HCT116 (cell line): ENCODE results near the gene ROBO1. TPM values are rescaled to one million over a fixed set of nuclear protein-coding genes. Genes with fewer than 3 reads are reported as not detected.

Experiments
- ATAC-seq: fragments of 200-7000 bp; cut with Tn5 transposase; 2 replicates; pipeline ENCODE4 v1.9.1; 2020; ENCODE audit warnings: mild to moderate bottlenecking, moderate library complexity
- BruUV-seq: library from RNA; stranded (reverse); fragments of 400-500 nt; replicated peaks from 2 replicates; lab custom pipeline; 2021; lab: Mats Ljungman, UMichigan
- CTCF ChIA-PET: fragments of 300-600 bp; sonication (Branson Sonifier 250); formaldehyde crosslinking; loops from one replicate; lab custom pipeline; 2021; ENCODE audit warnings: antibody characterized with exemption; lab: Charles Lee
- POLR2A ChIA-PET: fragments of 300-600, 350-600 bp; sonication (Branson Sonifier 250); formaldehyde crosslinking; loops from one replicate; lab custom pipeline; 2021; ENCODE audit warnings: antibody characterized with exemption; lab: Charles Lee
- RAD21 ChIA-PET, 2 experiments: fragments of 300-600 bp; sonication (Branson Sonifier 250); formaldehyde crosslinking; loops; one replicate each; lab custom pipeline; 2023; ENCODE audit warnings: low total read pairs in 2 of 2; ENCODE audit not compliant: uncharacterized antibody in 2 of 2, unreplicated experiment in 2 of 2, low non-redundant PET in 1 of 2; lab: Charles Lee
- DNase-seq: peaks from one replicate; pipeline ENCODE4 v3.0.0-alpha.2; 2010; ENCODE audit warnings: low read depth, low spot score
- H2AFZ ChIP-seq: fragments of 200-600 bp; shearing (Covaris generic), sonication (generic); 2 replicates; pipeline ENCODE4 v1.6.1; 2017; ENCODE audit warnings: low read depth, mixed run types, mixed read lengths, antibody characterized with exemption, low read length; ENCODE audit not compliant: poor library complexity, severe bottlenecking
- H3K27ac ChIP-seq: 2 replicates; pipeline ENCODE4 v1.5.1; 2012; ENCODE audit warnings: low read depth, low read length
- H3K27me3 ChIP-seq: fragments of 200-600 bp; sonication (generic); 2 replicates; pipeline ENCODE4 v1.6.1; 2016; ENCODE audit warnings: mixed run types, low read length, mixed read lengths; ENCODE audit not compliant: insufficient read depth
- H3K36me3 ChIP-seq, 2 experiments: fragments of 200-500 bp in 1 of 2; fragments of 200-600 bp in 1 of 2; sonication (Bioruptor generic) in 1 of 2; sonication (generic) in 1 of 2; 2 replicates each; pipeline versions ENCODE4 v1.5.1 to v1.6.1; 2014 to 2016; ENCODE audit warnings: low read length in 2 of 2, inconsistent platforms in 1 of 2, mixed read lengths in 1 of 2, mixed run types in 1 of 2; ENCODE audit not compliant: insufficient read depth in 2 of 2, control insufficient read depth in 1 of 2
- H3K4me1 ChIP-seq, 2 experiments: fragments of 200-600 bp in 1 of 2; sonication (generic) in 1 of 2; 2 replicates each; pipeline versions ENCODE4 v1.5.1 to v1.6.1; 2012 to 2017; ENCODE audit warnings: low read length in 2 of 2, inconsistent platforms in 1 of 2, mild to moderate bottlenecking in 1 of 2, mixed read lengths in 1 of 2, mixed run types in 1 of 2, moderate library complexity in 1 of 2; ENCODE audit not compliant: insufficient read depth in 2 of 2, control insufficient read depth in 1 of 2
- H3K4me2 ChIP-seq: fragments of 200-600 bp; sonication (generic); 2 replicates; pipeline ENCODE4 v1.6.1; 2017; ENCODE audit warnings: mixed run types, low read length, mixed read lengths
- H3K4me3 ChIP-seq, 2 experiments: fragments of 200-600 bp in 1 of 2; sonication (generic) in 1 of 2; replicated peaks in 1 of 2; 2 replicates each; pipeline ENCODE4 v1.5.1; 2011 to 2016; ENCODE audit warnings: low read length in 2 of 2, control low read depth in 1 of 2, low read depth in 1 of 2, mild to moderate bottlenecking in 1 of 2, mixed read lengths in 1 of 2, mixed run types in 1 of 2
- H3K79me2 ChIP-seq: fragments of 200-600 bp; sonication (generic); 2 replicates; pipeline ENCODE4 v1.6.1; 2017; ENCODE audit warnings: mild to moderate bottlenecking, mixed run types, low read length, moderate library complexity, mixed read lengths; ENCODE audit not compliant: insufficient read depth
- H3K9ac ChIP-seq: fragments of 200-600 bp; sonication (generic); 2 replicates; pipeline ENCODE4 v1.6.1; 2016; ENCODE audit warnings: low read length, mixed read lengths
- H3K9me2 ChIP-seq: fragments of 200-600 bp; sonication (generic), shearing (Covaris generic); 2 replicates; pipeline ENCODE4 v1.6.1; 2017; ENCODE audit warnings: mixed run types, mild to moderate bottlenecking, moderate library complexity; ENCODE audit not compliant: insufficient read depth
- H3K9me3 ChIP-seq, 2 experiments: fragments of 200-500 bp in 1 of 2; fragments of 200-600 bp in 1 of 2; sonication (Bioruptor generic) in 1 of 2; sonication (generic) in 1 of 2; 2 replicates each; pipeline ENCODE4 v1.6.1; 2014 to 2017; ENCODE audit warnings: low read length in 2 of 2, mixed read lengths in 2 of 2, inconsistent platforms in 1 of 2, low read depth in 1 of 2, mild to moderate bottlenecking in 1 of 2, mixed run types in 1 of 2, moderate library complexity in 1 of 2; ENCODE audit not compliant: control insufficient read depth in 1 of 2, insufficient read depth in 1 of 2
- H4K20me1 ChIP-seq: fragments of 200-600 bp; sonication (generic), shearing (Covaris generic); 2 replicates; pipeline ENCODE4 v1.6.1; 2017; ENCODE audit warnings: mixed run types, mild to moderate bottlenecking, moderate library complexity; ENCODE audit not compliant: insufficient read depth
- ATF3 ChIP-seq: IDR thresholded peaks from 2 replicates; pipeline ENCODE4 v1.6.1; 2012
- CBX3 ChIP-seq: IDR thresholded peaks from 2 replicates; pipeline ENCODE4 v1.6.1; 2012; ENCODE audit warnings: low read depth
- CEBPB ChIP-seq: IDR thresholded peaks from 2 replicates; pipeline ENCODE4 v1.6.1; 2012; ENCODE audit warnings: low read depth
- EZH2 ChIP-seq: fragments of 200-600 bp; sonication (generic); IDR thresholded peaks from 2 replicates; pipeline ENCODE4 v1.6.1; 2017; ENCODE audit warnings: antibody characterized with exemption, mixed run types
- FOSL1 ChIP-seq: IDR thresholded peaks from 2 replicates; pipeline ENCODE4 v1.6.1; 2012; ENCODE audit warnings: low read depth
- POLR2A ChIP-seq: IDR thresholded peaks from 2 replicates; pipeline ENCODE4 v1.7.0; 2011; ENCODE audit warnings: borderline replicate concordance; ENCODE audit not compliant: insufficient read depth, insufficient read length; ENCODE audit errors: extremely low read depth
- RAD21 ChIP-seq: IDR thresholded peaks from 2 replicates; pipeline ENCODE4 v1.6.1; 2012; ENCODE audit warnings: low read depth, mild to moderate bottlenecking
- ZFX ChIP-seq: fragments of 450-650 bp; IDR thresholded peaks from 2 replicates; pipeline ENCODE4 v1.6.1; 2017
- ZNF274 ChIP-seq: fragments of 200-500 bp; sonication (Bioruptor generic); IDR thresholded peaks from 2 replicates; pipeline ENCODE4 v1.6.1; 2014; ENCODE audit warnings: mild to moderate bottlenecking, low read depth, low read length, inconsistent platforms
- intact Hi-C: fragments of 100-400 bp; cut with micrococcal nuclease; formaldehyde crosslinking; loops from 2 replicates; pipeline ENCODE4 v1.10.0; 2022
- total RNA-seq: library from RNA; stranded (reverse); gene quantifications from one replicate; pipeline ENCODE4 v1.2.1, GENCODE V29; 2021; ENCODE audit not compliant: unreplicated experiment
- TF ChIP-seq, protein P1 (sequence below): IDR thresholded peaks from 2 replicates; pipeline ENCODE4 v1.6.1; 2012

ROBO1 gene
- total RNA-seq, 1 experiment from 2014 or later = 0.27 TPM

DNA sequence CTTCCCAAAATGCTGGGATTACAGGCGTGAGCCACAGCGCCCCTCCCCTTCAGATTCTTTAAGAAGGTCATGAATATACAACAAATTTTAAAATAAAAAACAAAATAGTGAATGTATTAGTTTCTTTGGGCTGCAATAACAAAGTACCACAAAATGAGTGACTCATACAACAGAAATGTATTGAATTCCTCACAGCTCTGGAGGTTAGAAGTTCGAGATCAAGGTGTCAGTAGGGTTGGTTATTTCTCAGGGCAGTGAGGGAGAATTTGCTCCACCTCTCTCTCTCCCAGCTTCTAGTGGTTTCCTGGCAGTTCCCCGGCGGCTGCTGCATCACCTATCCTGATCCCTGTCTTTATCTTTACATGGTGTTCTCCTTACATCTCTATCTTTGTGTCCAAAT is 804.0 kb downstream of the ROBO1 start (continued):
- no peak for TF ChIP-seq FOSL1
- no peak for TF ChIP-seq ATF3
- no peak for TF ChIP-seq ZNF274
- TF ChIP-seq POLR2A = no peak
- TF ChIP-seq, protein P1, sequence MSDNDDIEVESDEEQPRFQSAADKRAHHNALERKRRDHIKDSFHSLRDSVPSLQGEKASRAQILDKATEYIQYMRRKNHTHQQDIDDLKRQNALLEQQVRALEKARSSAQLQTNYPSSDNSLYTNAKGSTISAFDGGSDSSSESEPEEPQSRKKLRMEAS = no peak
- TF ChIP-seq ZFX = no peak
- TF ChIP-seq RAD21 = no peak
- no peak for TF ChIP-seq CEBPB

- Histone ChIP-seq H3K4me3 (no peak overlapping the region), H3K9me3 (peaks cover 0 to 12% of the 10 kb centered on the region in 2 experiments; a peak in 2 of 4 replicates), H3K27me3 (no peaks in the 10 kb centered on the region), H3K36me3 (no peaks in the 10 kb centered on the region), H3K4me2 (no peak overlapping the region), H3K27ac (no peak overlapping the region), H3K9me2 (no peaks in the 10 kb centered on the region), H3K4me1 (no peaks in the 10 kb centered on the region)
- DNase-seq = no peak
- POLR2A ChIA-PET = no interaction called here
- CTCF ChIA-PET = no interaction called here
- no peak for ATAC-seq
- BruUV-seq = no TSS peak
- RAD21 ChIA-PET = no interaction called here
- TF ChIP-seq CBX3 (no peak), EZH2 (no peak), ATF3 (no peak)
- TF ChIP-seq, all 23 proteins: peak for 0
- Histone ChIP-seq H4K20me1 (no peaks in the 10 kb centered on the region), H2AFZ (no peak overlapping the region), H3K9ac (no peak overlapping the region), H3K79me2 (no peaks in the 10 kb centered on the region)
- intact Hi-C loops = no loop called here
Measured at GRCh38 chr3:78957456-78957855, 810.3 kb downstream of the ROBO1 start.
